Keratinocyte (primary cell): ENCODE data around the gene SHISA5.

Experiments
- CTCF ChIP-seq, 3 experiments: IDR thresholded peaks in 1 of 3; conservative IDR thresholded peaks in 1 of 3; optimal IDR thresholded peaks in 1 of 3; 2 replicates in 2 of 3; 3 replicates in 1 of 3; pipeline versions ENCODE3 to v1.5.1; 2011; ENCODE audit warnings: low read length in 3 of 3, mild to moderate bottlenecking in 3 of 3, moderate library complexity in 2 of 3, control low read depth in 1 of 3, inconsistent platforms in 1 of 3; ENCODE audit not compliant: insufficient read depth in 2 of 3; ENCODE audit errors: extremely low read depth in 1 of 3
- EZH2 ChIP-seq: IDR thresholded peaks from one replicate; pipeline ENCODE4 v1.6.1; 2012; ENCODE audit warnings: inconsistent platforms, mild to moderate bottlenecking, low read length, moderate library complexity

- TF ChIP-seq CTCF (optimal IDR thresholded peaks at IDR 0.05 in 1 of 3, IDR thresholded peaks at IDR 0.05 in 1 of 3, conservative IDR thresholded peaks at IDR 0.05 in 1 of 3; ENCODE audit: extremely low read depth in 1 of 3, insufficient read depth in 2 of 3, low read length in 3 of 3) (no peak), EZH2 (no peak)
Observed at GRCh38 chr3:48503401-48504050, 448 bp downstream of the SHISA5 start.
